OCI-LY7 (cell line): ENCODE results near the gene WEE2. TPM values are rescaled to one million over a fixed set of nuclear protein-coding genes. Genes with fewer than 3 reads are reported as not detected.

Source experiments
- BruUV-seq: library from RNA; stranded (reverse); fragments of 400-500 nt; replicated peaks from 2 replicates; lab custom pipeline; 2021; lab: Mats Ljungman, UMichigan
- CTCF ChIA-PET: fragments of 300-600 bp; sonication (Branson Sonifier 250); formaldehyde crosslinking; loops from one replicate; lab custom pipeline; 2022; ENCODE audit warnings: antibody characterized with exemption; ENCODE audit not compliant: unreplicated experiment; lab: Charles Lee
- POLR2A ChIA-PET: fragments of 300-600 bp; sonication (Branson Sonifier 250); formaldehyde crosslinking; loops from one replicate; lab custom pipeline; 2022; ENCODE audit warnings: antibody characterized with exemption; lab: Charles Lee
- DNase-seq: peaks from one replicate; pipeline ENCODE4 v3.0.0-alpha.2; 2015; ENCODE audit warnings: low spot score
- H2AFZ ChIP-seq: fragments of 200-600 bp; sonication (generic), shearing (Covaris generic); 2 replicates; pipeline ENCODE4 v1.6.1; 2014; ENCODE audit warnings: mild to moderate bottlenecking, antibody characterized with exemption, low read length, moderate library complexity
- H3K27ac ChIP-seq: fragments of 200-600 bp; sonication (generic); 2 replicates; pipeline ENCODE4 v1.5.1; 2014; ENCODE audit warnings: mixed run types, low read depth, mild to moderate bottlenecking, moderate library complexity, low read length, inconsistent platforms; ENCODE audit not compliant: poor library complexity, severe bottlenecking
- H3K36me3 ChIP-seq: fragments of 200-600 bp; sonication (generic); 2 replicates; pipeline ENCODE4 v1.6.1; 2014; ENCODE audit warnings: mild to moderate bottlenecking, antibody characterized with exemption, low read length, moderate library complexity, mixed read lengths; ENCODE audit not compliant: insufficient read depth
- H3K4me1 ChIP-seq: fragments of 200-600 bp; sonication (generic); 2 replicates; pipeline ENCODE4 v1.5.1; 2014; ENCODE audit warnings: mild to moderate bottlenecking, low read length; ENCODE audit not compliant: insufficient read depth, poor library complexity, severe bottlenecking
- H3K4me2 ChIP-seq: fragments of 200-600 bp; sonication (generic); 2 replicates; pipeline ENCODE4 v1.6.1; 2014; ENCODE audit warnings: mild to moderate bottlenecking, low read length
- H3K4me3 ChIP-seq: fragments of 200-600 bp; sonication (generic); 2 replicates; pipeline ENCODE4 v1.5.1; 2014; ENCODE audit warnings: mild to moderate bottlenecking, low read depth, low read length; ENCODE audit not compliant: poor library complexity, severe bottlenecking
- H3K79me2 ChIP-seq: fragments of 200-600 bp; sonication (generic); 2 replicates; pipeline ENCODE4 v1.6.1; 2016; ENCODE audit warnings: low read depth, mild to moderate bottlenecking, low read length, moderate library complexity, mixed read lengths; ENCODE audit not compliant: insufficient read depth
- H3K9me2 ChIP-seq: fragments of 200-600 bp; sonication (generic); 2 replicates; pipeline ENCODE4 v1.6.1; 2016; ENCODE audit warnings: mild to moderate bottlenecking, low read length, mixed read lengths; ENCODE audit not compliant: insufficient read depth
- H3K9me3 ChIP-seq: fragments of 200-600 bp; sonication (generic); 2 replicates; pipeline ENCODE4 v1.6.1; 2014; ENCODE audit warnings: mild to moderate bottlenecking, mixed run types, low read length, mixed read lengths
- H4K20me1 ChIP-seq: fragments of 200-600 bp; sonication (generic); 2 replicates; pipeline ENCODE4 v1.6.1; 2014; ENCODE audit warnings: mild to moderate bottlenecking, antibody characterized with exemption, low read length, moderate library complexity, mixed read lengths; ENCODE audit not compliant: insufficient read depth
- EZH2phosphoT487 ChIP-seq: fragments of 200-600 bp; sonication (generic); IDR thresholded peaks from 2 replicates; pipeline ENCODE4 v1.6.1; 2018; ENCODE audit warnings: low read depth, borderline replicate concordance, mild to moderate bottlenecking, mixed run types, antibody characterized with exemption, low read length, moderate library complexity, mixed read lengths
- intact Hi-C: fragments of 100-400 bp; cut with micrococcal nuclease; formaldehyde crosslinking; loops from one replicate; pipeline ENCODE4 v1.10.0; 2022; ENCODE audit not compliant: unreplicated experiment
- total RNA-seq, 2 experiments: library from RNA; depleted of rRNA in 1 of 2; stranded (reverse); fragments of >200 nt in 1 of 2; shearing (Covaris generic) in 1 of 2; gene quantifications; 2 replicates each; pipeline ENCODE4 v1.2.3, GENCODE V29; 2014 to 2022
- TF ChIP-seq, protein P1 (sequence below): fragments of 200-600 bp; sonication (generic); conservative IDR thresholded peaks from 2 replicates; pipeline ENCODE4 v1.5.1; 2014; ENCODE audit warnings: mild to moderate bottlenecking, antibody characterized with exemption, low read length, moderate library complexity, mixed read lengths

Gene WEE2
- total RNA-seq, 2 experiments from 2014 or later, result not detected

GRCh38 chr7:141700848-141701371 is 7.2 kb upstream of the WEE2 start:
- Histone ChIP-seq H2AFZ (no peak overlapping the region), H3K4me2 (peak overlapping the region; percentile 82), H3K4me3 (peak overlapping the region; percentile 76), H3K27ac (no peak overlapping the region), H3K4me1 (peaks cover 9% of the 10 kb centered on the region), H3K36me3 (no peaks in the 10 kb centered on the region), H3K79me2 (no peaks in the 10 kb centered on the region), H3K9me2 (no peaks in the 10 kb centered on the region), H3K9me3 (no peaks in the 10 kb centered on the region), H4K20me1 (no peaks in the 10 kb centered on the region; the same call in 1 of the 2 replicates)
- peak; percentile 3 for DNase-seq
- intact Hi-C loops, result no loop called here
- ChIA-PET POLR2A (interaction anchor here (1.3 kb wide), 1 partner anchor 36 kb away, joined by 7 read pairs; the partner anchor contains the start of gene SSBP1), CTCF (no interaction called here)
- TF ChIP-seq EZH2phosphoT487, result no peak
- TF ChIP-seq, protein P1, sequence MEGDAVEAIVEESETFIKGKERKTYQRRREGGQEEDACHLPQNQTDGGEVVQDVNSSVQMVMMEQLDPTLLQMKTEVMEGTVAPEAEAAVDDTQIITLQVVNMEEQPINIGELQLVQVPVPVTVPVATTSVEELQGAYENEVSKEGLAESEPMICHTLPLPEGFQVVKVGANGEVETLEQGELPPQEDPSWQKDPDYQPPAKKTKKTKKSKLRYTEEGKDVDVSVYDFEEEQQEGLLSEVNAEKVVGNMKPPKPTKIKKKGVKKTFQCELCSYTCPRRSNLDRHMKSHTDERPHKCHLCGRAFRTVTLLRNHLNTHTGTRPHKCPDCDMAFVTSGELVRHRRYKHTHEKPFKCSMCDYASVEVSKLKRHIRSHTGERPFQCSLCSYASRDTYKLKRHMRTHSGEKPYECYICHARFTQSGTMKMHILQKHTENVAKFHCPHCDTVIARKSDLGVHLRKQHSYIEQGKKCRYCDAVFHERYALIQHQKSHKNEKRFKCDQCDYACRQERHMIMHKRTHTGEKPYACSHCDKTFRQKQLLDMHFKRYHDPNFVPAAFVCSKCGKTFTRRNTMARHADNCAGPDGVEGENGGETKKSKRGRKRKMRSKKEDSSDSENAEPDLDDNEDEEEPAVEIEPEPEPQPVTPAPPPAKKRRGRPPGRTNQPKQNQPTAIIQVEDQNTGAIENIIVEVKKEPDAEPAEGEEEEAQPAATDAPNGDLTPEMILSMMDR, result no peak
- no TSS peak for BruUV-seq

- H3K4me2 ChIP-seq, result peak overlapping the region; percentile 82
- intact Hi-C loops, result loop anchor here (1.0 kb wide), 1 partner anchor 37 kb away; the partner anchor contains the start of gene SSBP1
- no TSS peak for BruUV-seq
- peak; percentile 67 for DNase-seq
- H3K4me3 ChIP-seq, result peak overlapping the region; percentile 76
- H3K79me2 ChIP-seq, result no peaks in the 10 kb centered on the region
- H3K27ac ChIP-seq, result no peak overlapping the region
- H3K9me2 ChIP-seq, result no peaks in the 10 kb centered on the region
- CTCF ChIA-PET, result no interaction called here
- no peak for TF ChIP-seq EZH2phosphoT487
- TF ChIP-seq, protein P1, result no peak
- H3K9me3 ChIP-seq, result no peaks in the 10 kb centered on the region
- H2AFZ ChIP-seq, result peak overlapping the region; percentile 75
- no peaks in the 10 kb centered on the region; the same call in 1 of the 2 replicates for H4K20me1 ChIP-seq
- H3K4me1 ChIP-seq, result peaks cover 9% of the 10 kb centered on the region
- no peaks in the 10 kb centered on the region for H3K36me3 ChIP-seq
- POLR2A ChIA-PET, result interaction anchor here (1.3 to 1.7 kb wide), 2 partner anchors 35 to 36 kb away, joined by 4 to 7 read pairs; partner anchors contain the start of gene SSBP1
Measured at GRCh38 chr7:141701489-141702046, 6.6 kb upstream of the WEE2 start.

DNA sequence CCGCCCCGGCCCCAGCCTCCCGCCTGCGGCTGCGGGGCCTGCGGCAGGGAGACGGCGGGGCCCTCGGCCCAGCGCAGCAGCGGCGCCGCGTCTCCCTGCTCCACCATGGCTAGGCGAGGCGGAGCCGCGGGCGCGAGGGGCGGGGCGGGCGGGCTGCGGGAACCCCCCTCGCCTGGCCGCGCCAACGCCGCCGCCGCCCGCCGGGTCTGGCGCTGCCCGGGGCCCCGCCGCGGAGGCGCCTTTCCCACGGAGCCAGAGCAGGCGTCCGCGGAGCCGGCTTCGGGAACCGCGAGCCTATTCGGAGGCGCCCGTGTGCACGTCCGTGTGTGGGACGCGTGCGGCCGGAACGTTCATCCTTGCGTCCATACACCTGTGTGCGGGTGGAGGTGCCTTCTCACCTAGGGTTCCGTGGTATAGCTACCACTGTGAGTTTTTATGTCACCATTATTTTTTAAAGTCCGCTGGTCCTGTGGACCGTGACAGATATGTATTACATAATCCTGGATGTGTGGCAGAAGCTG is 6.0 kb upstream of the WEE2 start, which contains the start of gene DENND11:
DENND11 (minus strand) TSS at position 120 of the 521 bp plus-strand sequence; CDS start at position 107, 13 bp downstream.
- peak within 1 kb of the TSS; percentile 82 for H3K4me2 ChIP-seq
- CTCF ChIA-PET, result interaction anchor here (1.1 kb wide), 1 partner anchor 13 kb away, joined by 9 read pairs; no protein-coding TSS in a partner anchor
- TF ChIP-seq, protein P1, result no peak
- TF ChIP-seq EZH2phosphoT487, result no peak
- no peak within 1 kb of the TSS for H3K27ac ChIP-seq
- intact Hi-C loops, result loop anchor here (1.0 kb wide), 1 partner anchor 36 kb away; the partner anchor contains the start of gene SSBP1
- no peaks in the 10 kb centered on the region for H3K36me3 ChIP-seq
- H3K9me2 ChIP-seq, result no peaks in the 10 kb centered on the region
- POLR2A ChIA-PET, result interaction anchor here (0.8 to 1.7 kb wide), 3 partner anchors 22 to 50 kb away, joined by 3 to 4 read pairs (median 3); no protein-coding TSS in a partner anchor
- DNase-seq, result peak; percentile 27
- BruUV-seq, result no TSS peak
- H3K4me1 ChIP-seq, result peaks cover 9% of the 10 kb centered on the region
- no peaks in the 10 kb centered on the region for H4K20me1 ChIP-seq
- peak within 1 kb of the TSS; percentile 76 for H3K4me3 ChIP-seq
- H2AFZ ChIP-seq, result peak within 1 kb of the TSS; percentile 75
- no peaks in the 10 kb centered on the region for H3K79me2 ChIP-seq
- no peaks in the 10 kb centered on the region for H3K9me3 ChIP-seq
